Neural progenitor cell (in vitro differentiated cells): ENCODE results near the gene DNLZ.

ENCODE experiments used
- CTCF ChIP-seq: fragments of 200-600 bp; sonication (generic); IDR thresholded peaks from 2 replicates; pipeline ENCODE4 v1.5.1; 2017; ENCODE audit warnings: antibody characterized with exemption, mild to moderate bottlenecking
- EZH2 ChIP-seq: fragments of 200-600 bp; sonication (generic); IDR thresholded peaks from 2 replicates; pipeline ENCODE4 v1.6.1; 2017; ENCODE audit warnings: antibody characterized with exemption, mild to moderate bottlenecking, moderate library complexity
- EZH2phosphoT487 ChIP-seq: fragments of 200-600 bp; sonication (generic); IDR thresholded peaks from 2 replicates; pipeline ENCODE4 v1.6.1; 2017; ENCODE audit warnings: antibody characterized with exemption

DNA sequence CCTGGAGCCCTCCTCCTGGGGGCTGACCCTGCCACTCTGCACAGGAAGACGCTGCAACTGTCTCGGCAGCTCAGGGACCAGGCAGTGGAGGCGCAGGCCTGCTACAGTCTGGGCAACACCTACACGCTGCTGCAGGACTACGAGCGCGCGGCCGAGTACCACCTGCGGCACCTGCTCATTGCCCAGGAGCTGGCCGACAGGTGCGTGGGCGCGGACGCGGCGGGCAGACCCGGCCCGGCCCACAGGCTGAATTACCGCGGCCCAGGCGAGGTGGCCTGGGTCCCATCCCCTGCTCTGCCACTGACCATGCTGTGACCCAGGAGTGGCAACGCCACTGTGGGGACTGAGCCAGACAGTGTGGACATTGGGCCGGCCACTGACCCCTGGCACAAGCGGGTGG is 25.0 kb downstream of the DNLZ start:
- TF ChIP-seq CTCF (no peak), EZH2 (no peak), EZH2phosphoT487 (no peak)
